ENCODE data around the gene ABI1. TPM values are rescaled to one million over a fixed set of nuclear protein-coding genes. Genes with fewer than 3 reads are reported as not detected.

Gene ABI1
- total RNA-seq, 4 donors from 2014 or later: 29.9 to 54.5 (median 47.8) TPM

DNA sequence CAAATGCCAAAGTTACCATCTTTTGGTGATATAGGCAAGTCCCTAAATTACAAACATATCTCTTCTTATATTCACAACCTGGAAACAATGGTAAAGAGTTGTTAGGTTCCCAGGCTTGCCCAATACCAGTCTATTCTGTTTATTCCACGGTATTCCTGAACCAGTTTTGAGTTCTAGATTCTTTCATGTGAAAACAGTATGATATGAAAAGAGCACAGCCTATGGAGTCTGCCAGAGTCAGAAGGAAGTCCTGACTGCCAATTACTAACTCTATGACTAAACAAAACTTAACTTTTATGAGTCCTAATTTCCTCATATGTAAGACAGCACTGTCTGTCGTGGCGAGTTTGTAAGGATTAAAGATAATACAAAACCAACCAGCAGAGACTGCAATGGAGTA is 5.6 kb downstream of the ABI1 start:
- Histone ChIP-seq H3K27ac (peak overlapping the region; percentile 37 to 59 (median 50)), H3K4me3 (no peak overlapping the region), H3K4me1 (peaks cover 6 to 71% (median 36%) of the 10 kb centered on the region in 4 donors), H3K27me3 (no peaks in the 10 kb centered on the region), H3K36me3 (no peaks in the 10 kb centered on the region), H3K9me3 (no peaks in the 10 kb centered on the region)
- in situ Hi-C loops (cut with MboI; ENCODE audit: low pct_ligation_motif_present in 1 of 4, low pct_unique_long_range_greater_than_20kb in 1 of 4, low sequenced_read_pairs in 3 of 4): loop anchor here in 2 of 4 donors (10.0 to 25.0 kb wide), 3 partner anchors 50 to 118 kb away; no protein-coding TSS in a partner anchor
- no peak for TF ChIP-seq EP300 (IDR thresholded peaks at IDR 0.05; ENCODE audit: low read depth)
- TF ChIP-seq POLR2AphosphoS5 (IDR thresholded peaks at IDR 0.05): no peak
- TF ChIP-seq, protein P1, sequence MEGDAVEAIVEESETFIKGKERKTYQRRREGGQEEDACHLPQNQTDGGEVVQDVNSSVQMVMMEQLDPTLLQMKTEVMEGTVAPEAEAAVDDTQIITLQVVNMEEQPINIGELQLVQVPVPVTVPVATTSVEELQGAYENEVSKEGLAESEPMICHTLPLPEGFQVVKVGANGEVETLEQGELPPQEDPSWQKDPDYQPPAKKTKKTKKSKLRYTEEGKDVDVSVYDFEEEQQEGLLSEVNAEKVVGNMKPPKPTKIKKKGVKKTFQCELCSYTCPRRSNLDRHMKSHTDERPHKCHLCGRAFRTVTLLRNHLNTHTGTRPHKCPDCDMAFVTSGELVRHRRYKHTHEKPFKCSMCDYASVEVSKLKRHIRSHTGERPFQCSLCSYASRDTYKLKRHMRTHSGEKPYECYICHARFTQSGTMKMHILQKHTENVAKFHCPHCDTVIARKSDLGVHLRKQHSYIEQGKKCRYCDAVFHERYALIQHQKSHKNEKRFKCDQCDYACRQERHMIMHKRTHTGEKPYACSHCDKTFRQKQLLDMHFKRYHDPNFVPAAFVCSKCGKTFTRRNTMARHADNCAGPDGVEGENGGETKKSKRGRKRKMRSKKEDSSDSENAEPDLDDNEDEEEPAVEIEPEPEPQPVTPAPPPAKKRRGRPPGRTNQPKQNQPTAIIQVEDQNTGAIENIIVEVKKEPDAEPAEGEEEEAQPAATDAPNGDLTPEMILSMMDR (IDR thresholded peaks at IDR 0.05): no peak
- TF ChIP-seq POLR2A (IDR thresholded peaks at IDR 0.05): no peak
- no peak for DNase-seq
- intact Hi-C loops (cut with DNase I; ENCODE audit: low total_unique reads): no loop called here
- 27 to 28% methylated on average over 3 of the region's 3 CpGs for WGBS, 2 donors (ENCODE audit: low coverage in 1 of 2)

DNA sequence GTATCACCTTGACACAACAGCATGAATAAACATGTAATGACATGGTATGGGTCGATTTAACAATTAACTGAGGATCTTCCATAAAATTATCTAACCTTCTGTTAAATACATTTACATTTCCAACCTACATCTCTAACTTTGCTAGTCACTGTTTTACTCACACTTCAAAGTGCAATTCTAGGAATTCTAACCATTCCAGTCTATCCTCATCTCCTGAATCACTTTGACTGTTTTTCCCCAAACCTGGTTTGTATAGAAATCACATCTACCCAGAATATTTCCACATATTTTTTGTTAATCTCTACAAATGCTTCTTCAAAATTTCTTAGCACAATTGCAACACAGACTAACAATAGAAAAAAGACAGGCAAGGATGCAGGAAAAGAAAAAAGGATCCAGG is 6.2 kb downstream of the ABI1 start:
- Histone ChIP-seq H3K9me3 (no peaks in the 10 kb centered on the region), H3K36me3 (no peaks in the 10 kb centered on the region), H3K27me3 (no peaks in the 10 kb centered on the region), H3K4me3 (no peak overlapping the region), H3K27ac (peak overlapping the region in 2 of 4 donors; percentile 16 to 59), H3K4me1 (peaks cover 6 to 69% (median 36%) of the 10 kb centered on the region in 4 donors)
- DNase-seq: no peak
- TF ChIP-seq POLR2A (IDR thresholded peaks at IDR 0.05) (no peak), EP300 (IDR thresholded peaks at IDR 0.05; ENCODE audit: low read depth) (no peak), POLR2AphosphoS5 (IDR thresholded peaks at IDR 0.05) (no peak)
- TF ChIP-seq, protein P1 (IDR thresholded peaks at IDR 0.05): no peak
- intact Hi-C loops (cut with DNase I; ENCODE audit: low total_unique reads): no loop called here
- in situ Hi-C loops (cut with MboI; ENCODE audit: low pct_ligation_motif_present in 1 of 4, low pct_unique_long_range_greater_than_20kb in 1 of 4, low sequenced_read_pairs in 3 of 4): loop anchor here in 2 of 4 donors (10.0 to 25.0 kb wide), 3 partner anchors 50 to 117 kb away; no protein-coding TSS in a partner anchor
- WGBS, 2 donors (ENCODE audit: low coverage in 1 of 2): 44 to 50% methylated on average over 1 of the region's 1 CpG

DNA sequence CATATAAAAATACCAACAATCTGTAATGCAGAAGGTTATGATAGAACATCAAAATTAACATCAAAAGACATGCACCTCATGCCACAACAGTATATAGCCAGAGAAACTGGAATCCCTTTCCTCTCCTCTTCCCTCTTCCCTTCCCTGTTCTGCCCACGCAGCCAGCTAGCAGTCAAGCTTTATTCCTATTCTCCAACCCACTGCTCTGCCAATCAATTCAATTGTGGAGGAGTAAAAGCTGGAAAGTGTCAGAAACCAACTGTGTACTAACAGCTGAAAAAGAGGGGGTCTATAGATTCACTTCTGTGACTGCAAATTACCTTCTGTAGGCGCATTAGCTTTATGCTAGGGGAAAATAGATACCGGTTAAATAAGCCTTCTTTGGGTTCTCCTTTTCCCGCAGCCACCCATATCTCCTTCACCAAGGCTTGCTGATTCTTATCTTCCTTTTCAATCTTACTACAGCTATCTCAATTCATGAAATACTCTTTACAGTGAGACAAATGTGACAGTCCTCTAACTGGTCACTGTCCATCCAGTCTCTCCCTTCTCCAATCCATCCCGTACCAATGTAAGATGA is 16.3 kb downstream of the ABI1 start:
- intact Hi-C loops (cut with DNase I; ENCODE audit: low total_unique reads): no loop called here
- Histone ChIP-seq H3K36me3 (no peaks in the 10 kb centered on the region), H3K9me3 (no peaks in the 10 kb centered on the region), H3K4me3 (no peak overlapping the region), H3K27ac (no peak overlapping the region), H3K4me1 (peaks cover 0 to 26% (median 11%) of the 10 kb centered on the region in 4 donors), H3K27me3 (no peaks in the 10 kb centered on the region)
- DNase-seq: no peak
- in situ Hi-C loops (cut with MboI; ENCODE audit: low pct_ligation_motif_present in 1 of 4, low pct_unique_long_range_greater_than_20kb in 1 of 4, low sequenced_read_pairs in 3 of 4): no loop called here
- TF ChIP-seq POLR2AphosphoS5 (IDR thresholded peaks at IDR 0.05): no peak
- TF ChIP-seq EP300 (IDR thresholded peaks at IDR 0.05; ENCODE audit: low read depth): no peak
- TF ChIP-seq POLR2A (IDR thresholded peaks at IDR 0.05): no peak
- TF ChIP-seq, protein P1 (IDR thresholded peaks at IDR 0.05): no peak
- WGBS, 2 donors (ENCODE audit: low coverage in 1 of 2): 66 to 92% methylated on average over 5 of the region's 5 CpGs

DNA sequence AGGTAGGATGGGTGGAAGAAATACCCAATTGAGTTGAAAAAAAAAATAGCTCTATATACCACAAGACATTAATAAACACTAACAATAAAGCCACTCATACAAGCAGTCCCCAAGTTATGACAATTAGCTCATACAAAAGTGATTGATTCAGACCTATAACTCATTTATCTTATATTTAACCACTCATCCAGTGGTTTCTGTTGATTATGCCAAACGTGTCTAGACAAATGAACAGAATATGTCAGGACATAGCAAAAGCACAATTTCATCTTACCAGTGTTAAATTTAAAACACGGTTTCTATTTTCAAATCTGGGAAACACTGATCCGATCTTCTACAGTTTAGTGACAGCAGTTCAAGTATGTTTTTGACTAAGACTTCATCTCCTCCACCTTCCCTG is 17.0 kb downstream of the ABI1 start:
- WGBS, 2 donors (ENCODE audit: low coverage in 1 of 2): 57 to 67% methylated on average over 3 of the region's 3 CpGs

More for the DNA sequence above, 17.0 kb downstream of the ABI1 start:
- TF ChIP-seq, protein P1 (IDR thresholded peaks at IDR 0.05): no peak
- TF ChIP-seq EP300 (IDR thresholded peaks at IDR 0.05; ENCODE audit: low read depth): no peak
- no peak for TF ChIP-seq POLR2A (IDR thresholded peaks at IDR 0.05)
- TF ChIP-seq POLR2AphosphoS5 (IDR thresholded peaks at IDR 0.05): no peak
- Histone ChIP-seq H3K36me3 (no peaks in the 10 kb centered on the region), H3K27me3 (no peaks in the 10 kb centered on the region), H3K4me1 (peaks cover 0 to 28% (median 11%) of the 10 kb centered on the region in 4 donors), H3K9me3 (no peaks in the 10 kb centered on the region), H3K4me3 (no peak overlapping the region), H3K27ac (no peak overlapping the region)
- in situ Hi-C loops (cut with MboI; ENCODE audit: low pct_ligation_motif_present in 1 of 4, low pct_unique_long_range_greater_than_20kb in 1 of 4, low sequenced_read_pairs in 3 of 4) (no loop called here), intact Hi-C loops (cut with DNase I; ENCODE audit: low total_unique reads) (no loop called here)
- no peak for DNase-seq

Data from transverse colon (tissue), 4 donors.